ENCODE measurements around the gene TXLNG. TPM values are rescaled to one million over a fixed set of nuclear protein-coding genes. Genes with fewer than 3 reads are reported as not detected.

TXLNG gene
- total and polyA plus RNA-seq, 9 donors = 14.0 to 27.7 (median 20.2) TPM

DNA sequence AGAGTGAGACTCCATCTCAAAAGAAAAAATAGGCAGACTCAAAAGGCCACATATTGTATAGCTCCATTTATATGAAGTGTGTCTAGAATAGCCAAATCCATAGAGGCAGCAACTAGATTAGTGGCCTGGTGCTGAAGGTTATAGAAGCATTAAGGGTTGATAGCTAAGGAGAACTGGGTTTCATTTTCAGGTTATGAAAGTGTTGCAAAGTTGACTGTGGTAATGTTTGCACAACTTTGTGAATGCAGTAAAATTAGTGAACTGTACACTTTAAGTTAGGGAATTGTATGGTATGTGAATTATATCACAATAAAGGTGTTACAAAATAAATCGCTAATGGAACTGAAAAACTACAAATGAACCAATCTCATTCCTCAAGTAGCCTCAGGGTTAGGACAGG lies 28.3 kb downstream of the TXLNG start:
- TF ChIP-seq, protein P1, sequence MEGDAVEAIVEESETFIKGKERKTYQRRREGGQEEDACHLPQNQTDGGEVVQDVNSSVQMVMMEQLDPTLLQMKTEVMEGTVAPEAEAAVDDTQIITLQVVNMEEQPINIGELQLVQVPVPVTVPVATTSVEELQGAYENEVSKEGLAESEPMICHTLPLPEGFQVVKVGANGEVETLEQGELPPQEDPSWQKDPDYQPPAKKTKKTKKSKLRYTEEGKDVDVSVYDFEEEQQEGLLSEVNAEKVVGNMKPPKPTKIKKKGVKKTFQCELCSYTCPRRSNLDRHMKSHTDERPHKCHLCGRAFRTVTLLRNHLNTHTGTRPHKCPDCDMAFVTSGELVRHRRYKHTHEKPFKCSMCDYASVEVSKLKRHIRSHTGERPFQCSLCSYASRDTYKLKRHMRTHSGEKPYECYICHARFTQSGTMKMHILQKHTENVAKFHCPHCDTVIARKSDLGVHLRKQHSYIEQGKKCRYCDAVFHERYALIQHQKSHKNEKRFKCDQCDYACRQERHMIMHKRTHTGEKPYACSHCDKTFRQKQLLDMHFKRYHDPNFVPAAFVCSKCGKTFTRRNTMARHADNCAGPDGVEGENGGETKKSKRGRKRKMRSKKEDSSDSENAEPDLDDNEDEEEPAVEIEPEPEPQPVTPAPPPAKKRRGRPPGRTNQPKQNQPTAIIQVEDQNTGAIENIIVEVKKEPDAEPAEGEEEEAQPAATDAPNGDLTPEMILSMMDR (IDR thresholded peaks at IDR 0.05) = no peak
- TF ChIP-seq EP300 (IDR thresholded peaks at IDR 0.05) = no peak
- TF ChIP-seq POLR2A (IDR thresholded peaks at IDR 0.05) = no peak
- Histone ChIP-seq H3K36me3 (no peaks in the 10 kb centered on the region), H3K27ac (no peak overlapping the region), H3K9me3 (no peaks in the 10 kb centered on the region), H3K4me3 (no peak overlapping the region), H3K4me1 (ENCODE audit: insufficient read depth) (no peaks in the 10 kb centered on the region), H3K27me3 (no peaks in the 10 kb centered on the region)
- intact Hi-C loops (cut with DNase I) = no loop called here
- DNase-seq = no peak
- 96 to 98% (median 97%) methylated on average over 1 of the region's 1 CpG for WGBS, 3 donors

DNA sequence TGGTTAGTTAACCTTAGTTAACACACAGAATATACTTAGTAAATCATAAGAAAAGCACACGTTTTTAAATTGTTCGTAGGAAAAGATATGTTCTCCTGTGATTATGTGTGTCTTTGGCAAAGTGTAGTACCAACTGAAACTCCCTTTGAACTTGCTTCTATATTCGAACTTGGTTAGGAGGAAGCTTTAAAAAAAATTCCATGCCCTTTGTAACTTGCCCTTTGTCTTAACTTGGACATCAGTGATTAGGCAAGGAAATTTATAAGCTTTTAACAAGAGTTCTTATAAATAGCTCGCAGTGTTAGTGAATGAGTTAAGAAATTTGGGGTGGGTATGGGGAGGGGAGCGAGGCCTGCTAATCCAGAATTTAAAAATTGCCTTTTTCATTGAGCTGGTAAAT lies 33.4 kb downstream of the TXLNG start:
- H3K36me3 ChIP-seq = no peaks in the 10 kb centered on the region
- TF ChIP-seq POLR2A (IDR thresholded peaks at IDR 0.05) = no peak
- TF ChIP-seq, protein P1 (IDR thresholded peaks at IDR 0.05) = no peak
- TF ChIP-seq EP300 (IDR thresholded peaks at IDR 0.05) = no peak
- H3K27me3 ChIP-seq = no peaks in the 10 kb centered on the region
- no peak overlapping the region for H3K4me3 ChIP-seq
- no peaks in the 10 kb centered on the region for H3K9me3 ChIP-seq
- 79 to 83% (median 81%) methylated on average over 5 of the region's 5 CpGs for WGBS, 3 donors
- intact Hi-C loops (cut with DNase I) = no loop called here
- H3K4me1 ChIP-seq (ENCODE audit: insufficient read depth) = no peaks in the 10 kb centered on the region
- H3K27ac ChIP-seq = no peak overlapping the region
- no peak for DNase-seq

DNA sequence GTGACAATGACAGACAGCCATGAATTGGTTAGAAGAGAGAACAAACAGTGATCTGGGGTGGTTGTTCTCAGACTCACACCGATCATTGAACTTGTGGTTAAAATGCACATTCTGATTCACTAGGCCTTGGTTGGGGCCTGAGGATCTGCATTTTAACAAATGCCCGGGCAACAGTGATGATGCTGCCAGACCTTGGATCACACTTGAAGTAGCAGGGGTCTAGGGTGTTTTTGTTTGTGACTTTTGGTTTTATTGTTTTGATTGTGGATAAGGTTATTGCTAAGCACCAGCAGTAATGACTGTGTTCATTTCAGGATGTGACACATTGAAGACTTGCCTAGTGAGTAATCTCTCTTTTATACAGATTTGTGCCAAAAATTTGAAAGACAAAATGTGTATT lies 36.5 kb downstream of the TXLNG start:
- Histone ChIP-seq H3K9me3 (no peaks in the 10 kb centered on the region), H3K4me3 (no peak overlapping the region), H3K4me1 (ENCODE audit: insufficient read depth) (no peaks in the 10 kb centered on the region), H3K27ac (no peak overlapping the region), H3K36me3 (no peaks in the 10 kb centered on the region), H3K27me3 (no peaks in the 10 kb centered on the region)
- intact Hi-C loops (cut with DNase I) = no loop called here
- no peak for DNase-seq
- no peak for TF ChIP-seq POLR2A (IDR thresholded peaks at IDR 0.05)
- no peak for TF ChIP-seq EP300 (IDR thresholded peaks at IDR 0.05)
- TF ChIP-seq, protein P1 (IDR thresholded peaks at IDR 0.05) = no peak
- WGBS, 3 donors = 84 to 91% (median 89%) methylated on average over 2 of the region's 2 CpGs

DNA sequence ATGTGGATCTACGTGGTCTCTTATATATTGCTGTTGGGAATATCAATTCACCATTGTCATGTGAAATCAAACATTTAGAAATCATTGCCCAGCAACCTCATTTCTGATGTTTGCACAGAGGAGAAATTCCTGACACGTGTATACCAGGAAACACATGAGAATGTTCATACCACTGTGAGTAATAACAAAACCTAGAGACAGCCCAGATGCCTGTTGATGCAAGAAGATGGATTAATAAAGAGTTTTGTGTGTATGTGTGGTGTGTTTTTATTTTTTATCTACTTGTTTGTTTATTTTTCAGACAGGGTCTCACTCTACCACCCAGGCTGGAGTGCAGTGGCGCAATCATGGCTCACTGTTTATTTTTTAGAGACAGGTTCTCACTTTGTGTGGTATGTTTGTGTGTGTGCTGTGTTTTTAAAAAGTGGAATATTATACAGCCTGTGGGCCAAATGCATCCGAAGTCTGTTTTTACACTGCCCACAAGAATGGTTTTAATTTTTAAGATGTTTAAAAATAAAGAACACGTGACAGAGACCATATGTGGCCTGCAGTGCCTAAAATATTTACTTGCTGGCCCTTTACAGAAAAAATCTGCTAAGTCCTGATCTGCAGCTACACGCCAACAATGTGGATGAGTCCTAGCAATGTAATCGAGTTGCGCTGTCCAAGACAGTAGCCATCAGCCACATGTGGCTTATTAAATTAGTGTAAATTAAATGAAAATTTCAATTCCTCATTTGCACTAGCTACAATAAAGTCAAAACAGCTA lies 39.2 kb downstream of the TXLNG start:
- Histone ChIP-seq H3K9me3 (no peaks in the 10 kb centered on the region), H3K36me3 (no peaks in the 10 kb centered on the region), H3K4me3 (no peak overlapping the region), H3K27ac (no peak overlapping the region), H3K4me1 (ENCODE audit: insufficient read depth) (no peaks in the 10 kb centered on the region), H3K27me3 (no peaks in the 10 kb centered on the region)
- 68 to 75% (median 74%) methylated on average over 8 of the region's 8 CpGs for WGBS, 3 donors
- no peak for DNase-seq
- intact Hi-C loops (cut with DNase I) = no loop called here
- no peak for TF ChIP-seq EP300 (IDR thresholded peaks at IDR 0.05)
- TF ChIP-seq, protein P1 (IDR thresholded peaks at IDR 0.05) = no peak
- TF ChIP-seq POLR2A (IDR thresholded peaks at IDR 0.05) = no peak

Measured in ovary (tissue), 9 donors.